Fibroblast of lung (primary cell): Measurements from ENCODE around the gene BAZ1B. TPM values are rescaled to one million over a fixed set of nuclear protein-coding genes. Genes with fewer than 3 reads are reported as not detected.

Experiments used
- DNase-seq, 2 donors: peaks; one replicate each; pipeline versions ENCODE4 v3.0.0 to v3.0.0-alpha.2; 2010; ENCODE audit warnings: low read depth in 2 of 2
- H2AFZ ChIP-seq: 2 replicates; pipeline ENCODE4 v1.5.1; 2012; ENCODE audit warnings: low read length, control low read depth, inconsistent platforms
- H3K27ac ChIP-seq: 2 replicates; pipeline ENCODE4 v1.5.1; 2011; ENCODE audit warnings: low read length, control low read depth; ENCODE audit not compliant: insufficient read depth
- H3K27me3 ChIP-seq: 2 replicates; pipeline ENCODE4 v1.5.1; 2011; ENCODE audit warnings: mild to moderate bottlenecking, low read length; ENCODE audit not compliant: control insufficient read depth, insufficient read depth
- H3K36me3 ChIP-seq: 2 replicates; pipeline ENCODE4 v1.5.1; 2011; ENCODE audit warnings: low read length; ENCODE audit not compliant: control insufficient read depth, insufficient read depth
- H3K4me1 ChIP-seq: 2 replicates; pipeline ENCODE4 v1.5.1; 2011; ENCODE audit warnings: low read length; ENCODE audit not compliant: control insufficient read depth, insufficient read depth; ENCODE audit errors: extremely low read depth
- H3K4me2 ChIP-seq: 2 replicates; pipeline ENCODE4 v1.5.1; 2011; ENCODE audit warnings: low read length, control low read depth; ENCODE audit not compliant: insufficient read depth; ENCODE audit errors: extremely low read depth
- H3K4me3 ChIP-seq, 4 experiments: fragments of 200-600 bp in 1 of 4; sonication (generic) in 1 of 4; replicated peaks in 1 of 4; 2 replicates each; pipeline ENCODE4 v1.5.1; 2011 to 2016; ENCODE audit warnings: low read length in 4 of 4, low read depth in 3 of 4, mild to moderate bottlenecking in 3 of 4, control low read depth in 2 of 4, inconsistent platforms in 1 of 4, mixed read lengths in 1 of 4; ENCODE audit not compliant: insufficient read depth in 1 of 4; ENCODE audit errors: control extremely low read depth in 1 of 4
- H3K79me2 ChIP-seq: 2 replicates; pipeline ENCODE4 v1.5.1; 2012; ENCODE audit warnings: mild to moderate bottlenecking, low read length, inconsistent platforms; ENCODE audit not compliant: control insufficient read depth, insufficient read depth
- H3K9ac ChIP-seq: 2 replicates; pipeline ENCODE4 v1.5.1; 2011; ENCODE audit warnings: mild to moderate bottlenecking, low read length, control low read depth; ENCODE audit not compliant: insufficient read depth
- H3K9me3 ChIP-seq: 2 replicates; pipeline ENCODE4 v1.5.1; 2012; ENCODE audit warnings: low read depth, low read length; ENCODE audit not compliant: control insufficient read depth, insufficient read depth
- H4K20me1 ChIP-seq: 2 replicates; pipeline ENCODE4 v1.5.1; 2011; ENCODE audit warnings: low read length; ENCODE audit not compliant: control insufficient read depth, insufficient read depth; ENCODE audit errors: extremely low read depth
- CTCF ChIP-seq, 2 donors: IDR thresholded peaks in 1 of 2; conservative IDR thresholded peaks in 1 of 2; 1 replicate in 1 of 2; 2 replicates in 1 of 2; pipeline ENCODE4 v1.5.1; 2011 to 2012; ENCODE audit warnings: low read length in 2 of 2, control low read depth in 1 of 2, inconsistent platforms in 1 of 2, low read depth in 1 of 2, mild to moderate bottlenecking in 1 of 2
- EZH2 ChIP-seq: IDR thresholded peaks from 2 replicates; pipeline ENCODE4 v1.5.1; 2012; ENCODE audit warnings: low read length, control low read depth, mild to moderate bottlenecking; ENCODE audit errors: missing control alignments
- polyA plus RNA-seq, 2 donors: library from polyadenylated mRNA; depleted of rRNA in 1 of 2; stranded (reverse) in 1 of 2; unstranded in 1 of 2; fragments of >200 nt; gene quantifications; 2 replicates each; pipeline ENCODE4 v1.2.1, GENCODE V29; 2011 to 2012; ENCODE audit warnings: missing spikeins in 1 of 2
- total RNA-seq: library from RNA; depleted of rRNA; stranded (reverse); fragments of >200 nt; gene quantifications from 2 replicates; pipeline ENCODE4 v1.2.1, GENCODE V29; 2014

Gene BAZ1B
- total and polyA plus RNA-seq, 2 donors (not counting 1 experiment from before 2014, with no cell fraction given) = 30.5 to 68.9 TPM

DNA sequence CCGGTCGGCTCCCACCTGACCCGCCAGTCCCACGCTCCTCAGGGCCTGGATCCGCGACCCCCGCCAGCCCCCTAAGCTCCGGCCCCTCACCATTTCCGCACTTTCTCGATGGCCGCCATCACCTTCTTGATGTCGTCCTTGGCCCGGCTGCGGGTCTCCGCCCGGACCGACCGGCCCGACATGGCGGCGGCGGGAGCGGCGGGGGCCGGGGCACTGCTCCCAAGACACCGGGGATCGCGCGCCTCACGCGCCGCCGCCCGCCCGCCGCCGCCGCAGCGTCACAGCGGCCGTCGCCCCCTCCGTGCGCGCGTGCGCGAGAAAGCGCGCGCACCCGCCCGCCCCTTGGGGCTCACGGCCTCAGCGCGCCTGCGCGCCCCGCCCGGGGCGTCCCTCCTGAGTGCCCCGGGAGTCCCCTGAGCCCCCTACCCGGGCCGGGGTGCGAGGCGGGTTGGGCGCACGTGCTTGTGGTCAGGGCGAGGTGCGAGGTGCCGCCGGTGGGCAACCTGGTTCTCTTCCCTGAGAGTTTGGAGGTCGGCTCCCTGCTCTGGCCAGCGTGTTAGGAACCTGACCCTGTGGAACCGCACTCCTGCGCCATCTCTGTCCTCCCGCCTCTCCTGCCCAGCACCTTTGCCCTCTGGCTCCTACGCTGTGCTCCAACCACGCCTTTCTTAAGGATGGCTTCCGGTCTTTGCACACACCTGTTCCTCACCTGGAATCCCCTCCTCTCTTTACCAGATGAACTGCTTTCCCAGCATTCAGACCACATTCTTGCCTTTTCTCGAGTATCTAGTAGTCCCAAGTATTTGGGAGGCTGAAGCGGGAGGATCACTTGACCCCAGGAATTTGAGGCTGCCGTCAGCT lies 35.5 kb upstream of the BAZ1B start, which contains the start of gene BCL7B:
Gene BCL7B (minus strand): TSS at position 294 of the 861 bp plus-strand sequence. CDS start 112 bp downstream, at position 182.
- Histone ChIP-seq H4K20me1 (no peaks in the 10 kb centered on the region), H3K4me1 (peaks cover 11% of the 10 kb centered on the region), H3K36me3 (peaks cover 2% of the 10 kb centered on the region), H3K4me3 (peak within 1 kb of the TSS; percentile 72 to 94 (median 87)), H3K27me3 (no peaks in the 10 kb centered on the region), H3K79me2 (peaks cover 38% of the 10 kb centered on the region), H2AFZ (peak within 1 kb of the TSS; percentile 48), H3K4me2 (peak within 1 kb of the TSS; percentile 94), H3K9me3 (no peaks in the 10 kb centered on the region), H3K9ac (peak within 1 kb of the TSS; percentile 99), H3K27ac (peak within 1 kb of the TSS; percentile 97)
- peak; percentile 45 to 53 for DNase-seq
- TF ChIP-seq CTCF (conservative IDR thresholded peaks at IDR 0.05 in 1 of 2, IDR thresholded peaks at IDR 0.05 in 1 of 2; ENCODE audit: low read depth in 1 of 2, low read length in 2 of 2) (no peak), EZH2 (no peak)

DNA sequence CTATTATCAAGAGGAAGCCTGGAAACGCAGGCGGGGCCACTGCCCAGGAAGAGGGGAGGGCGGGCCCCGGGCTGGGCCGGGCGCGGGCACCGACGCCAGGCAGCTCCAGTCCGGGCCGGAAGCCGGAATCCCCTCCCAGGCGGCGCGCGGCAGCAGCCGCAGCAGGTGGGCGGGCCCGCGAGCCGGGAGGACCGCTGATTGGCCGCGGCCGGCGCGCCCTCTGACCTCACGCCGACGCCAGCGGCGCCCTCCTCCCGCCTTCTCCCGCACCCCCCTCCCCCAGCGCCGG lies 35.0 kb upstream of the BAZ1B start:
- Histone ChIP-seq H3K4me1 (peaks cover 11% of the 10 kb centered on the region), H3K79me2 (peaks cover 43% of the 10 kb centered on the region), H2AFZ (no peak overlapping the region), H3K9me3 (no peaks in the 10 kb centered on the region), H4K20me1 (no peaks in the 10 kb centered on the region), H3K4me3 (peak overlapping the region; percentile 72 to 94 (median 87)), H3K27me3 (no peaks in the 10 kb centered on the region), H3K9ac (peak overlapping the region; percentile 99), H3K4me2 (peak overlapping the region; percentile 90), H3K27ac (peak overlapping the region; percentile 97), H3K36me3 (peaks cover 2% of the 10 kb centered on the region)
- DNase-seq = peak; percentile 89
- TF ChIP-seq EZH2 (no peak), CTCF (conservative IDR thresholded peaks at IDR 0.05 in 1 of 2, IDR thresholded peaks at IDR 0.05 in 1 of 2; ENCODE audit: low read depth in 1 of 2, low read length in 2 of 2) (no peak)

DNA sequence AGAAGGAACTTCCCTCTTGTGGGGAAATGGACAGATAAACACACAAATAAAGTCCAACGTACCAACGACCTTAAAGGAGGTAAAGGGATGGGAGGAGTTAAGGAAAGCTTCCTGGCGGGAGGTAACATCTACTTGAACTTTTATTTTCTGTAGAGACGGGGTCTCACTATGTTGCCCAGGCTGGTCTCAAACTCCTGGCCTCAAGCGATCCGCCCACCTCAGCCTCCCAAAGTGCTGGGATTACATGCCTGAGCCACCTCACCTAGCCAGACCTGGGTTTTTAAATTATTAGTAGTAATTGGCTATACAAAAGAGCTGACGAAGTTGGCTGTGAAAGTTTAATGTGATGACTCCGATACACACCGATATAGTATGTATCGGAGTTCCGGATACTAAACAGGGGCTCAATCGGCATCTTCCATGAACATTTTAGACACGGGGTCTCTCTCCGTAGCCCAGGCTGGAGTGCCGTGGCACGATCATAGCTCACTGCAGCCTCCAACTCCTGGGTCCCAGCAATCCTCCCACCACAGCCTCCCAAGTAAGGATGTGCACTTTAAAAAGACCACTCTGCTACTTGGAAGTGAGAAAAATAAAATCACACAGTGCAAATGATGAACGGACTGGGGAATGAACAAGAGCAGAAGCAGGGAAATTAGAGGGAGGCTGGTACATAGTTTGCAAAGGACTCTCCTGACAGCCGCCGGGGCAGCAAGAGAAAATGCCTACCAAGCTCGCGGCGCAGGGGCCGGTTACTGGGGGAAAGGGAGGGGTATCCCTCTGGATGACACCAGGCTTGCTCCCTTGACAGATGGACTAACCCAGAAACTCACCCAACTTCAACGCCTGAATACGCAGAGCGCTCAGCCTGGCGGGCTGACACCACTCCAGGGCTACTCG lies 34.4 kb upstream of the BAZ1B start:
- H4K20me1 ChIP-seq = no peaks in the 10 kb centered on the region
- H3K9me3 ChIP-seq = no peaks in the 10 kb centered on the region
- H3K36me3 ChIP-seq = peaks cover 2% of the 10 kb centered on the region
- H3K27me3 ChIP-seq = no peaks in the 10 kb centered on the region
- peaks cover 11% of the 10 kb centered on the region for H3K4me1 ChIP-seq
- H3K4me2 ChIP-seq = peak overlapping the region; percentile 90
- H2AFZ ChIP-seq = no peak overlapping the region
- TF ChIP-seq EZH2 = no peak
- TF ChIP-seq CTCF (conservative IDR thresholded peaks at IDR 0.05 in 1 of 2, IDR thresholded peaks at IDR 0.05 in 1 of 2; ENCODE audit: low read depth in 1 of 2, low read length in 2 of 2) = no peak
- peak overlapping the region; percentile 64 for H3K9ac ChIP-seq
- H3K27ac ChIP-seq = peak overlapping the region; percentile 74
- H3K79me2 ChIP-seq = peaks cover 43% of the 10 kb centered on the region
- H3K4me3 ChIP-seq = peak overlapping the region; percentile 72 to 94 (median 87)
- DNase-seq = no peak
